ENCODE measurements around the gene PGGT1B.

Gene PGGT1B

GRCh38 chr5:115271295-115272050, 8.8 kb upstream of the PGGT1B start:
- Histone ChIP-seq H3K4me3 (ENCODE audit: low read length, poor library complexity, severe bottlenecking) (no peak overlapping the region), H3K27me3 (ENCODE audit: insufficient read depth, low read length, poor library complexity, severe bottlenecking) (no peaks in the 10 kb centered on the region), H3K4me1 (ENCODE audit: insufficient read depth, low read length, poor library complexity, severe bottlenecking) (no peaks in the 10 kb centered on the region), H3K36me3 (ENCODE audit: insufficient read depth, low read length) (peaks cover 13% of the 10 kb centered on the region; the same call in 1 of the 2 replicates), H3K79me2 (ENCODE audit: insufficient read depth, low read length) (no peaks in the 10 kb centered on the region), H3K9me3 (ENCODE audit: insufficient read depth, low read depth, low read length) (no peaks in the 10 kb centered on the region), H3F3A (ENCODE audit: low read depth) (no peaks in the 10 kb centered on the region), H3K9ac (ENCODE audit: low read depth, low read length, poor library complexity, severe bottlenecking) (no peak overlapping the region), H3K9me2 (replicated peaks; ENCODE audit: low read depth, low read length) (no peaks in the 10 kb centered on the region), H2AFZ (ENCODE audit: low read length) (no peak overlapping the region), H4K20me1 (ENCODE audit: insufficient read depth, low read length, poor library complexity, severe bottlenecking) (no peaks in the 10 kb centered on the region), H3K4me2 (ENCODE audit: low read depth, low read length, poor library complexity, severe bottlenecking) (no peak overlapping the region)
- TF ChIP-seq CTCF (conservative IDR thresholded peaks at IDR 0.05; ENCODE audit: low read length) (no peak), EZH2phosphoT487 (IDR thresholded peaks at IDR 0.05; ENCODE audit: borderline replicate concordance) (no peak)

GRCh38 chr5:115267617-115268016, 4.9 kb upstream of the PGGT1B start:
- Histone ChIP-seq H3K36me3 (ENCODE audit: insufficient read depth, low read length) (peaks cover under 1% of the 10 kb centered on the region; the same call in 1 of the 2 replicates), H4K20me1 (ENCODE audit: insufficient read depth, low read length, poor library complexity, severe bottlenecking) (no peaks in the 10 kb centered on the region), H3K27me3 (ENCODE audit: insufficient read depth, low read length, poor library complexity, severe bottlenecking) (no peaks in the 10 kb centered on the region), H3K79me2 (ENCODE audit: insufficient read depth, low read length) (no peaks in the 10 kb centered on the region), H3F3A (ENCODE audit: low read depth) (no peaks in the 10 kb centered on the region), H3K9me3 (ENCODE audit: insufficient read depth, low read depth, low read length) (no peaks in the 10 kb centered on the region), H3K4me3 (ENCODE audit: low read length, poor library complexity, severe bottlenecking) (no peak overlapping the region), H3K9me2 (replicated peaks; ENCODE audit: low read depth, low read length) (no peaks in the 10 kb centered on the region), H3K4me1 (ENCODE audit: insufficient read depth, low read length, poor library complexity, severe bottlenecking) (peaks cover 5% of the 10 kb centered on the region), H3K9ac (ENCODE audit: low read depth, low read length, poor library complexity, severe bottlenecking) (no peak overlapping the region), H3K4me2 (ENCODE audit: low read depth, low read length, poor library complexity, severe bottlenecking) (no peak overlapping the region), H2AFZ (ENCODE audit: low read length) (no peak overlapping the region)
- TF ChIP-seq EZH2phosphoT487 (IDR thresholded peaks at IDR 0.05; ENCODE audit: borderline replicate concordance) (no peak), CTCF (conservative IDR thresholded peaks at IDR 0.05; ENCODE audit: low read length) (no peak)

DNA sequence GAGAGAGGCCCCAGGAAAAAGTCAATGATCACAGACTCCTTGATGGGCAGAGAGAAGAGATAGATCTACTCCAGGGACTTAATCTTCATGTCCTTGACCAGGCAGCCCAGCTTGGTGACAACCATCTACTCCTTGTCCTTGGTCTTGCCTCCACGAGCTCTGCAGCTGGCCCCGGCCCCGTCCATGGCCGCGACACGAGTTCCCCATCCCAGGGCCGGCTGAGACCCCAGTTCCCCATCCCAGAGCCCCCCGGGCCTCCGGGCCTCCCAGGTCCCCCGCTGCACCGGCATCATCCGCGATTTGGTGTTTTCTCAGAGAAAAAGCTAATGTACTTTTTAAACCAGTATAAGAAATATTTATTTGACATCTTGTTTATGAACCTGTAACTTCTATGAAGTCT, 2.5 kb upstream of the PGGT1B start:
- Histone ChIP-seq H3K4me2 (ENCODE audit: low read depth, low read length, poor library complexity, severe bottlenecking) (no peak overlapping the region), H3K9me2 (replicated peaks; ENCODE audit: low read depth, low read length) (no peaks in the 10 kb centered on the region), H2AFZ (ENCODE audit: low read length) (no peak overlapping the region), H3K4me1 (ENCODE audit: insufficient read depth, low read length, poor library complexity, severe bottlenecking) (peaks cover 11% of the 10 kb centered on the region), H4K20me1 (ENCODE audit: insufficient read depth, low read length, poor library complexity, severe bottlenecking) (peaks cover 18% of the 10 kb centered on the region), H3K36me3 (ENCODE audit: insufficient read depth, low read length) (no peaks in the 10 kb centered on the region), H3K9ac (ENCODE audit: low read depth, low read length, poor library complexity, severe bottlenecking) (no peak overlapping the region), H3K79me2 (ENCODE audit: insufficient read depth, low read length) (peaks cover 23% of the 10 kb centered on the region), H3K4me3 (ENCODE audit: low read length, poor library complexity, severe bottlenecking) (no peak overlapping the region), H3K9me3 (ENCODE audit: insufficient read depth, low read depth, low read length) (no peaks in the 10 kb centered on the region), H3K27me3 (ENCODE audit: insufficient read depth, low read length, poor library complexity, severe bottlenecking) (no peaks in the 10 kb centered on the region), H3F3A (ENCODE audit: low read depth) (no peaks in the 10 kb centered on the region)
- TF ChIP-seq CTCF (conservative IDR thresholded peaks at IDR 0.05; ENCODE audit: low read length), result no peak
- TF ChIP-seq EZH2phosphoT487 (IDR thresholded peaks at IDR 0.05; ENCODE audit: borderline replicate concordance), result no peak

Measured in Loucy (cell line).